Tibial nerve (tissue), 4 donors: Measurements from ENCODE around the gene NUTM1. TPM values are rescaled to one million over a fixed set of nuclear protein-coding genes. Genes with fewer than 3 reads are reported as not detected.

Experiments
- DNase-seq, 2 donors: peaks; one replicate each; pipeline ENCODE4 v3.0.0-alpha.2; 2019; ENCODE audit warnings: low spot score in 2 of 2
- H3K27ac ChIP-seq, 4 donors: fragments of 200-600 bp; sonication (generic) in 3 of 4; one replicate each; pipeline ENCODE4 v1.5.1; 2017 to 2019; ENCODE audit warnings: mild to moderate bottlenecking in 1 of 4
- H3K27me3 ChIP-seq, 2 donors: fragments of 200-600 bp; sonication (generic) in 1 of 2; one replicate each; pipeline versions ENCODE4 v1.5.1 to v1.6.0; 2017 to 2019
- H3K36me3 ChIP-seq, 3 donors: fragments of 200-600 bp; sonication (generic); one replicate each; pipeline ENCODE4 v1.5.1; 2018 to 2019
- H3K4me1 ChIP-seq, 4 donors: fragments of 200-600 bp; sonication (generic) in 3 of 4; one replicate each; pipeline ENCODE4 v1.5.1; 2017 to 2019
- H3K4me3 ChIP-seq, 4 donors: fragments of 200-600 bp; sonication (generic) in 3 of 4; one replicate each; pipeline ENCODE4 v1.5.1; 2017 to 2019; ENCODE audit warnings: mild to moderate bottlenecking in 1 of 4, moderate library complexity in 1 of 4
- H3K9me3 ChIP-seq, 4 donors: fragments of 200-600 bp; sonication (generic) in 3 of 4; one replicate each; pipeline ENCODE4 v1.5.1; 2017 to 2019
- CTCF ChIP-seq, 5 experiments: fragments of 200-600 bp in 3 of 5; fragments of 450-650 bp in 2 of 5; sonication (generic) in 3 of 5; IDR thresholded peaks; one replicate each; pipeline ENCODE4 v1.5.1; 2016 to 2019; ENCODE audit warnings: antibody characterized with exemption in 5 of 5, mild to moderate bottlenecking in 3 of 5, moderate library complexity in 2 of 5
- EP300 ChIP-seq, 2 donors: sonication (generic); formaldehyde crosslinking; IDR thresholded peaks; one replicate each; pipeline ENCODE4 v1.6.1; 2017; ENCODE audit warnings: antibody characterized with exemption in 2 of 2, mild to moderate bottlenecking in 1 of 2
- POLR2A ChIP-seq, 2 donors: fragments of 450-650 bp; IDR thresholded peaks; one replicate each; pipeline ENCODE4 v1.6.1; 2017; ENCODE audit warnings: antibody characterized with exemption in 2 of 2, mild to moderate bottlenecking in 2 of 2, moderate library complexity in 2 of 2
- WGBS, 2 donors: methylation state at CpG; one replicate each; pipeline ENCODE4 v1.1.5; 2018; 5-methylcytosine and 5-hydroxymethylcytosine counted together
- total RNA-seq, 4 donors: library from RNA; depleted of rRNA; stranded (reverse); fragments of >200 nt; gene quantifications; one replicate each; pipeline ENCODE4 v1.1.0, GENCODE V29; 2016

Gene NUTM1
- total RNA-seq, 4 donors from 2014 or later = not detected

GRCh38 chr15:34325368-34325767 is 17.7 kb upstream of the NUTM1 start:
- peaks cover 0 to 5% (median 0%) of the 10 kb centered on the region in 3 donors for H3K36me3 ChIP-seq
- no peak overlapping the region for H3K4me3 ChIP-seq
- H3K27ac ChIP-seq = no peak overlapping the region
- no peaks in the 10 kb centered on the region for H3K27me3 ChIP-seq
- no peak for DNase-seq
- H3K4me1 ChIP-seq = peaks cover 0 to 3% (median 0%) of the 10 kb centered on the region in 4 donors
- TF ChIP-seq POLR2A (IDR thresholded peaks at IDR 0.05) = no peak
- no peak for TF ChIP-seq CTCF (IDR thresholded peaks at IDR 0.05)
- TF ChIP-seq EP300 (IDR thresholded peaks at IDR 0.05) = no peak
- no peaks in the 10 kb centered on the region for H3K9me3 ChIP-seq

GRCh38 chr15:34327906-34328305 is 15.2 kb upstream of the NUTM1 start:
- H3K4me3 ChIP-seq = no peak overlapping the region
- WGBS, 2 donors = 80 to 82% methylated on average over 4 of the region's 4 CpGs
- peak overlapping the region in 1 of 4 donors; percentile 14 for H3K27ac ChIP-seq
- H3K36me3 ChIP-seq = peaks cover 0 to 5% (median 0%) of the 10 kb centered on the region in 3 donors
- no peaks in the 10 kb centered on the region for H3K27me3 ChIP-seq
- no peak for DNase-seq
- H3K9me3 ChIP-seq = no peaks in the 10 kb centered on the region
- TF ChIP-seq POLR2A (IDR thresholded peaks at IDR 0.05) (no peak), EP300 (IDR thresholded peaks at IDR 0.05) (no peak), CTCF (IDR thresholded peaks at IDR 0.05) (no peak)
- peaks cover 0 to 3% (median 0%) of the 10 kb centered on the region in 4 donors for H3K4me1 ChIP-seq

GRCh38 chr15:34329006-34329405 is 14.1 kb upstream of the NUTM1 start:
- WGBS, 2 donors = 47 to 56% methylated on average over 2 of the region's 2 CpGs
- DNase-seq = no peak
- no peak for TF ChIP-seq EP300 (IDR thresholded peaks at IDR 0.05)
- TF ChIP-seq POLR2A (IDR thresholded peaks at IDR 0.05) = no peak
- no peak for TF ChIP-seq CTCF (IDR thresholded peaks at IDR 0.05)
- no peaks in the 10 kb centered on the region for H3K27me3 ChIP-seq
- no peak overlapping the region for H3K27ac ChIP-seq
- H3K36me3 ChIP-seq = no peaks in the 10 kb centered on the region
- peaks cover 0 to 10% (median 0%) of the 10 kb centered on the region in 4 donors for H3K4me1 ChIP-seq
- no peaks in the 10 kb centered on the region for H3K9me3 ChIP-seq
- no peak overlapping the region for H3K4me3 ChIP-seq

- Histone ChIP-seq H3K27me3 (no peaks in the 10 kb centered on the region), H3K9me3 (no peaks in the 10 kb centered on the region), H3K4me3 (no peak overlapping the region), H3K27ac (no peak overlapping the region), H3K36me3 (no peaks in the 10 kb centered on the region), H3K4me1 (peaks cover 0 to 19% (median 6%) of the 10 kb centered on the region in 4 donors)
- WGBS, 2 donors = 97 to 98% methylated on average over 5 of the region's 5 CpGs
- no peak for DNase-seq
- TF ChIP-seq EP300 (IDR thresholded peaks at IDR 0.05) (no peak), POLR2A (IDR thresholded peaks at IDR 0.05) (no peak), CTCF (IDR thresholded peaks at IDR 0.05) (no peak)
Measured at GRCh38 chr15:34330279-34330678, 12.8 kb upstream of the NUTM1 start.

GRCh38 chr15:34331809-34332208 is 11.3 kb upstream of the NUTM1 start:
- Histone ChIP-seq H3K36me3 (no peaks in the 10 kb centered on the region), H3K27ac (no peak overlapping the region), H3K4me3 (no peak overlapping the region), H3K4me1 (peaks cover 0 to 30% (median 11%) of the 10 kb centered on the region in 4 donors), H3K9me3 (no peaks in the 10 kb centered on the region), H3K27me3 (no peaks in the 10 kb centered on the region)
- TF ChIP-seq CTCF (IDR thresholded peaks at IDR 0.05) (no peak), POLR2A (IDR thresholded peaks at IDR 0.05) (no peak), EP300 (IDR thresholded peaks at IDR 0.05) (no peak)
- 80 to 83% methylated on average over 2 of the region's 2 CpGs for WGBS, 2 donors
- no peak for DNase-seq
